ENCODE data around the gene TNPO3. TPM values are rescaled to one million over a fixed set of nuclear protein-coding genes. Genes with fewer than 3 reads are reported as not detected.

TNPO3 gene
- total RNA-seq, 6 donors from 2014 or later, result 21.6 to 37.7 (median 33.0) TPM

GRCh38 chr7:128924707-128925588 lies 130.0 kb downstream of the TNPO3 start:
- H3K4me3 ChIP-seq, result no peak overlapping the region
- H3K9me3 ChIP-seq, result no peaks in the 10 kb centered on the region
- WGBS, 2 donors, result 74 to 79% methylated on average over 8 of the region's 8 CpGs
- TF ChIP-seq EP300 (IDR thresholded peaks at IDR 0.05), result no peak
- TF ChIP-seq, protein P1, sequence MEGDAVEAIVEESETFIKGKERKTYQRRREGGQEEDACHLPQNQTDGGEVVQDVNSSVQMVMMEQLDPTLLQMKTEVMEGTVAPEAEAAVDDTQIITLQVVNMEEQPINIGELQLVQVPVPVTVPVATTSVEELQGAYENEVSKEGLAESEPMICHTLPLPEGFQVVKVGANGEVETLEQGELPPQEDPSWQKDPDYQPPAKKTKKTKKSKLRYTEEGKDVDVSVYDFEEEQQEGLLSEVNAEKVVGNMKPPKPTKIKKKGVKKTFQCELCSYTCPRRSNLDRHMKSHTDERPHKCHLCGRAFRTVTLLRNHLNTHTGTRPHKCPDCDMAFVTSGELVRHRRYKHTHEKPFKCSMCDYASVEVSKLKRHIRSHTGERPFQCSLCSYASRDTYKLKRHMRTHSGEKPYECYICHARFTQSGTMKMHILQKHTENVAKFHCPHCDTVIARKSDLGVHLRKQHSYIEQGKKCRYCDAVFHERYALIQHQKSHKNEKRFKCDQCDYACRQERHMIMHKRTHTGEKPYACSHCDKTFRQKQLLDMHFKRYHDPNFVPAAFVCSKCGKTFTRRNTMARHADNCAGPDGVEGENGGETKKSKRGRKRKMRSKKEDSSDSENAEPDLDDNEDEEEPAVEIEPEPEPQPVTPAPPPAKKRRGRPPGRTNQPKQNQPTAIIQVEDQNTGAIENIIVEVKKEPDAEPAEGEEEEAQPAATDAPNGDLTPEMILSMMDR (IDR thresholded peaks at IDR 0.05), result no peak
- TF ChIP-seq POLR2A (IDR thresholded peaks at IDR 0.05), result no peak
- no peak for TF ChIP-seq POLR2AphosphoS5 (IDR thresholded peaks at IDR 0.05)
- no peak overlapping the region for H3K27ac ChIP-seq
- DNase-seq, result no peak
- no peaks in the 10 kb centered on the region for H3K36me3 ChIP-seq
- peaks cover 0 to 4% (median 0%) of the 10 kb centered on the region in 4 donors for H3K27me3 ChIP-seq
- no peak for ATAC-seq (ENCODE audit: low FRiP score in 2 of 2)
- H3K4me1 ChIP-seq, result peaks cover 0 to 9% (median 0%) of the 10 kb centered on the region in 4 donors

- H3K4me1 ChIP-seq, result peaks cover 0 to 9% (median 0%) of the 10 kb centered on the region in 4 donors
- TF ChIP-seq, protein P1 (IDR thresholded peaks at IDR 0.05), result no peak
- no peak for TF ChIP-seq POLR2AphosphoS5 (IDR thresholded peaks at IDR 0.05)
- TF ChIP-seq POLR2A (IDR thresholded peaks at IDR 0.05), result no peak
- no peak for TF ChIP-seq EP300 (IDR thresholded peaks at IDR 0.05)
- H3K36me3 ChIP-seq, result no peaks in the 10 kb centered on the region
- DNase-seq, result peak in 1 of 2 donors; percentile 2
- no peak overlapping the region for H3K27ac ChIP-seq
- no peak for ATAC-seq (ENCODE audit: low FRiP score in 2 of 2)
- peaks cover 0 to 4% (median 0%) of the 10 kb centered on the region in 4 donors for H3K27me3 ChIP-seq
- H3K4me3 ChIP-seq, result no peak overlapping the region
- H3K9me3 ChIP-seq, result no peaks in the 10 kb centered on the region
- WGBS, 2 donors, result 77 to 86% methylated on average over 3 to 5 of the region's 5 CpGs
These were observed 131.5 kb downstream of the TNPO3 start for GRCh38 chr7:128923411-128923800.

DNA sequence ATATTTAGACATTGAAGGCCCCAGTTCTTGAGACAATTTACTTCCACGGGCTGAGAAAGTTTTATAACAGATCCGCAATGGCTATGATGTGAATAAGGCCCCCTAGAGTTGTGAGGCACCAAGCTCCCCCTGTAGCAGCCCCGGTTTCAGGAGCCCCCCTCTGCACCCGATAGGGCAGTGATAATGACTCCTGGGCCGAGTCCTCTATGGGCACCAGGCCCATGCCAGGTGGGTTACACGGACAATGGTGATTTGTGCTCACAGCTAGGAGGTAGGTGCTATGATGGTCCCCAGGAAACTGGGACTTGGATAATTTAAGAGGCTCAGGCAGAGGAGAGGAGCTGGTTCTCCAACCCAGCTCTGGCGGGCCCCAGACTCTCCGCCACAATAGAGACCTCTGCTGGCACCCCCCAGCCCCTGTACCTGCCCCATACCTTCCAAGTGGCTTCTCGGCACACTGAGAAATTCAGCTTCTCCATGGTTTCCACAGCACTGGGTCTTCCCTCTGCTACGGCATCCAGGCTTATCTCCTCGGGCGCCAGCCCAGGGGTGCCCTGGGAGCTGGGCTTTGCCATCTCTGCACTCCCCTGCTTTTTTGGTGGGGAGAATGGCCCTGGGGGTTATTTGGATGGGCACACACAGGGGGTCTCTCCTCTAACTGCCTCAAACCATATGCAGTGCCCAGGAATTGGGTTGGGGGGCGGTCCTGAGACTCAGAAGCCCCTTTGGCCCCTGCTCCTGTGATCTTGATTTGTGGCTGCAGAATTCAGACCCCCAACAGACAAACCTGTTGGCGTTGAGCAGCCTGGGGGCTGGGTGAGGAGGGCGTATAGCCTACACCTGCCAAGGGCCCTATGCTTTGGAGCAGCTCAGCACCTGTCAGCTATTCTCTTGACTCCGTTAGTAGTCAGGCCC lies 132.2 kb downstream of the TNPO3 start:
- TF ChIP-seq, protein P1 (IDR thresholded peaks at IDR 0.05), result no peak
- TF ChIP-seq POLR2AphosphoS5 (IDR thresholded peaks at IDR 0.05) (no peak), EP300 (IDR thresholded peaks at IDR 0.05) (no peak), POLR2A (IDR thresholded peaks at IDR 0.05) (no peak)
- no peak overlapping the region for H3K4me3 ChIP-seq
- H3K27me3 ChIP-seq, result peaks cover 0 to 4% (median 0%) of the 10 kb centered on the region in 4 donors
- WGBS, 2 donors, result 82 to 94% methylated on average over 7 to 16 of the region's 16 CpGs
- no peak overlapping the region for H3K27ac ChIP-seq
- ATAC-seq (ENCODE audit: low FRiP score in 2 of 2) (no peak), DNase-seq (peak; percentile 18 to 24)
- no peaks in the 10 kb centered on the region for H3K9me3 ChIP-seq
- H3K36me3 ChIP-seq, result no peaks in the 10 kb centered on the region
- H3K4me1 ChIP-seq, result peaks cover 0 to 9% (median 0%) of the 10 kb centered on the region in 4 donors

DNA sequence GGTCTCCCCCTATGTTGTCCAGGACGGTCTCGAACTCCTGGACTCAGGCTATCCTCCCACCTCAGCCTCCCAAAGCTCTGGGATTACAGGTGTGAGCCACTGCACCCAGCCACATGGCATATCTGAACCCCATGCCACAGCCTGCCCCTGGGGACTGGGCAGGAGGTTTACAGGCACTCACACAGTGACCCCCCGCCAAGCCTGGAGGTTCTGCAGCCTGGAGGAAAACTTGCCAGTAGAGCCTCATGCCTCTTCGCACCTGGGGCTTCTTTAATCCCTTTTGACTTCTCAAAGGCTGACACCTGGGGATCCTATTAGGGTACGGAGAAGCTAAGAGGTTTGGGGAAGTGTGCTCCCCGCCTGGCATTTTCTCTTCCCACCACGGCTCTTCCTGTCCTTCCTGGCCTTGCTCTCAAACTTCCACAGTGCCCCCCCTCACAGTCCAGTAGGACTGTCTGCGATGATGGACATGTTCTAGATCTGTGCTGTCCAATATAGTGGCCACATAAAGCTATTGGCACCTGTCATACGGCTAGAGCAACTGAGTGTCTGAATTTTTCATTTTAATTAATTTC lies 133.0 kb downstream of the TNPO3 start:
- no peak overlapping the region for H3K27ac ChIP-seq
- H3K4me3 ChIP-seq, result no peak overlapping the region
- H3K27me3 ChIP-seq, result peaks cover 0 to 4% (median 0%) of the 10 kb centered on the region in 4 donors
- H3K9me3 ChIP-seq, result no peaks in the 10 kb centered on the region
- no peaks in the 10 kb centered on the region for H3K36me3 ChIP-seq
- DNase-seq (no peak), ATAC-seq (ENCODE audit: low FRiP score in 2 of 2) (no peak)
- no peak for TF ChIP-seq POLR2AphosphoS5 (IDR thresholded peaks at IDR 0.05)
- TF ChIP-seq, protein P1 (IDR thresholded peaks at IDR 0.05), result no peak
- no peak for TF ChIP-seq POLR2A (IDR thresholded peaks at IDR 0.05)
- TF ChIP-seq EP300 (IDR thresholded peaks at IDR 0.05), result no peak
- WGBS, 2 donors, result 68 to 75% methylated on average over 5 to 9 of the region's 9 CpGs
- peaks cover 0 to 9% (median 0%) of the 10 kb centered on the region in 4 donors for H3K4me1 ChIP-seq

Data from upper lobe of left lung (tissue), 6 donors.